Activated CD4-positive, alpha-beta T cell treated with anti-CD3 and anti-CD28 coated beads, Interleukin-2, amount 50 U/mL, for 1 hour (primary cell): Measurements from ENCODE around the gene KCNQ5.

ENCODE experiments used
- DNase-seq: peaks from one replicate; pipeline ENCODE4 v3.0.0-alpha.2; 2020

Gene KCNQ5

DNA sequence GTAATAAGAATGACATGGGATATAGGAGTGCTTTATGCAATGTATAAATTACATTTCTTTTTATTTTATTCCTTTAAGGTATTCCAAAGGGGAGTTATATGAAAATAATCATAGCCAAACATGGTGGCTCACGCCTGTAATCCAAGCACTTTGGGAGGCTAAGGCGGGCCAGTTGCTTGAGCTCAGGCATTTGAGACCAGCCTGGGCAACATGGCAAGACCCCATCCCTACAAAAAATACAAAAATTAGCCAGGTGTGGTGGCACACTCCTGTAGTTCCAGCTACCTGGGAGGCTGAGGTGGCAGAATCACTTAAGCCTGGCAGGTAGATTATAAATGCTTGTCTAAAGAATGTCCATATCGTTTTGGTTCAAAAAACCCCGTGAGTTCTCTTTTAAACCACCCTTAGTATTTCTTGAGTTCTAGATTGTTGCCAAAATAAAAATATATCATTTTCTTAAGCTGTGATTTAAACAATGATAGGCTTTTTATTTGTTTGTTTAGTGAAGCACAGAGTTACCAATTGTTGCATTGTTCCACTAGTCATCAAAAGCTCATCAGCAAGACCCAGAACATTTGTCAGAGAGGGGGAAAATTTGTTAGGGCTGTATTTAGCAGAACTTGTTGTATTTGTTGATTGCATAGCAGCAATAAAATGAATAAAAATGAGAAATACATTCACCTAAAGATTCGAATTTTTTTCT is 457.2 kb downstream of the KCNQ5 start:
- DNase-seq = no peak

DNA sequence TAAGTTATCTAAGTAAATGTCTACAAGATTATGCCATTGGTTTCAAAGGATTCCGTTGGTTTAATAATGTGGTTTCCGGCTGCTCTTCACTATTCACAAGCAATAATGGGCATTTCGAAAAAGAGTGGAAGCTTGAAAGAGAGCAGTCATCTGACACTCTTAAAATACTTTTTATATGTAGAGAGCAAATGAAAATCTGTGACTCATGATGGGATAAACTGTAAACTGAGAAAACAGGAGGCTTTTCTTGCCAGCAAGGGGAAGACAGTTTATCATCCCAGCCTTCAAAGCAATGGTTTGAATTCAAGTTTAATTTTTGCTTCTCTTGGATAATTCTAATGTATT is 457.7 kb downstream of the KCNQ5 start:
- no peak for DNase-seq

DNA sequence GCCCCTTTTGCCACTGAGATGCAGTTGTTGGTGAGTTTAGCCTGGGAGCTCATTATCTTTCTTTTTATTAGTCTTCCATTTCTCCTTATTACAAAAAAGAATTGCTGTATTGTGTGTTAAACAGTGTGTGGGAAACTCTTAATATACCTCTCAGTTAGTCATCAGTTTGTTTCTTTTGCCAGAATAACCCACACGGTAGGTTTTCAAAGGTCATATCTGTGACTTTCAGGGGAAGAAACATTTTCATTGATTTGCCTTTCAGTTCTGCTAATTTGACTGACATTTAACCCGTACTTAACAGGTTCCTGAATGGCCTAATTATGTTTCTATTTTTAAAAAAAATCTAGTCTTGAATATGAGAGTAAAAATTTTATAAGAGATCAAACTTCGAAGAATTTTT is 458.1 kb downstream of the KCNQ5 start:
- DNase-seq = no peak

- DNase-seq = no peak
These were observed 460.1 kb downstream of the KCNQ5 start for GRCh38 chr6:73081955-73082354.

DNA sequence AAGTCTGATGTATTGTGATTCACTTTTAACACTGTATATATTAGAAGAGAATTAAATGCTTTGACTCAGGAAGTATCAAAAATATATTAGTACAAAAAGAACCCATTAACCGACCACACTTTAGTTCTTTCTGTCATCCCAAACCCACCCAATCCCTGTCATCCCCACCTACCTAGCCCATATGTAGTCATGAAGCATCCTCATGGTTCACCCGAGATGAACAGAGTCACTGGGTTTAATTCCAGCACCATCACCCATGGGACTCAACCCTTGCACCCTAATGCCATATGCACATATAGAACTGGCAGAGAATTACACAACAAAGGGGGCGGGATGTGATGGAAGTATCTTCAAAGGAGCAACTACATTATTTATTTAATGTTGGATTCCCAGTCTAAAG is 462.0 kb downstream of the KCNQ5 start:
- DNase-seq = no peak

GRCh38 chr6:73085443-73085871 is 463.6 kb downstream of the KCNQ5 start:
- no peak for DNase-seq

DNA sequence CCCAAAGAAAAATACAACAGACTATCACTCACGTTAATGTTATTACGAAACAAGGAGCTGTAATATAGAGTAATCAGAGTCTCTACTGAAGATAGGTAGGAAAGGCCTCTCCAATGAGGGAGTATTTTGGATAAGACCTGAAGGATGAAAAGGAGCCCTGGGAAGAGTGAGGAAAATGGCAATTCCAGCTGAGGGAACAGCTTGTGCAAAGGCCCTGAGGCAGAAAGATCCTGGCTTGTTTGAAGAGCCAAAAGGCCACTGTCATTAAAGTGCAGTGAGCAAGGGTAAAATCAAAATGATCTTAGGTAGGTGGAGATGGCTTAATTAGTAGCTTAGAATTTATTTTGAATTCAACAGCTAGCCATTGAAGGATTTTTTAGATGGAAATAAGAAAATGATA is 464.9 kb downstream of the KCNQ5 start:
- DNase-seq = no peak

DNA sequence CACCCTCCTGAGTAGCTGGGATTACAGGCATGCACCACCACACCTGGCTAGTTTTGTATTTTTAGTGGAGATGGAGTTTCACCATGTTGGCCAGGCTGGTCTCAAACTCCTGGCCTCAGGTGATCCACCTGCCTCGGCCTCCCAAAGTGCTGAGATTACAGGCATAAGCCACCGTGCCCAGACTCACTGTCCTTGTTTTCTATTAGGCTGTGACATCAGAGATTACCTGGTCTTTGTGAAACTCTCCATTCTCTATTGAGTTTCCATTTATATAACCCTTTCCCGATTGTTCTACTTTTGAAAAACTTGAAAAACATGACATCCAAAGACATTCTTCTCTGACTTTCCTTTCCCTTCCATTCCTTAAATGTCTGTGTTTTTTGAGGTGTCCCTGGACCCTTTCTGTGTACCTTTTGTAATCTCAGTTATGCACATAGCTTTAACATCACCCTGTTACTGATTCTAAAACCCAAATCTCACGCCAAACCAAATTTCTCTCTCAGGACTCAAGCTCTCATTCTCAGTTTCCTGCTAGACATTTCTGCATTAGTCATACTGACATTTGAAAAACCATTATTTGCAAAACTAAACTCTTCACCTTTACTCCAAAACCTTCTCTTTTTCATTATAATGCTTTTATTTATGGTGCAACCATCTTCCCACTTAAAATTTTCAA is 466.4 kb downstream of the KCNQ5 start:
- no peak for DNase-seq

- no peak for DNase-seq
These were observed 483.1 kb downstream of the KCNQ5 start for GRCh38 chr6:73104921-73105320.

- no peak for DNase-seq
These were observed 485.2 kb downstream of the KCNQ5 start for GRCh38 chr6:73107016-73107415.

DNA sequence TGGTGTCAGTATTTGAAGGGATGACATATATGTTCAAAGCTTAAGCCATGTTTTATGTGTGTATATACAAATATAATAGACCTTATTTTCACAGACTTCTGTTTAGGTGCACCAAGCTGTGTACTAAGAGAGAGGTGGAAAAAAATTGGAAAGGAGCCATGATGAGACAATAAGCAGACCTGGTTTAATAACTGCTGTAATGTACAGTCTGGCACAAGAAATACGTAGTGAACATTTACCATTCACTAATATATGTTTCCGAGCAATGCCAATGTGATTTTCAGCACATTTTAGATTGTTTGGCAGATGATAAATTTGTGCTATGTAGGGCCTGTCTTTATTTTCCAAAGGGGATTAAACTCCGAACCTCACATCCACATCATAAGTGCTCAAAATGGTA is 487.1 kb downstream of the KCNQ5 start:
- DNase-seq = no peak

- DNase-seq = no peak
These were observed 487.8 kb downstream of the KCNQ5 start for GRCh38 chr6:73109659-73110058.

DNA sequence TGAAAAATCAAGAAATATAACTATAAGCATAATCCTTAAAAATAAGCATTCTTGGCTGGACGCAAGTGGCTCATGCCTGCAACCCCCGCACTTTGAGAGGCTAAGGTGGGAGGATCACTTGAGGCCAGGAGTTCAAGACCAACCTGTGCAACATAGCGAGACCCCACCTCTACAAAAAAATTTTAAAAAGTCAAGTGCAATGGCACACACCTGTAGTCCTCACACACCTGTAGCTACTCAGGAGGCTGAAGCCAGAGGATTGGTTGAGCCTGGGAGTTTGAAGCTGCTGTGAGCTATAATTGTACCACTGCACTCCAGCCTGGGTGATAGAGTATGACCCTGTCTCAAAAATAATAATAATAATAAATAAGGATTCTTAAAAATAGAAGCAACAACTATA is 494.5 kb downstream of the KCNQ5 start:
- no peak for DNase-seq

DNA sequence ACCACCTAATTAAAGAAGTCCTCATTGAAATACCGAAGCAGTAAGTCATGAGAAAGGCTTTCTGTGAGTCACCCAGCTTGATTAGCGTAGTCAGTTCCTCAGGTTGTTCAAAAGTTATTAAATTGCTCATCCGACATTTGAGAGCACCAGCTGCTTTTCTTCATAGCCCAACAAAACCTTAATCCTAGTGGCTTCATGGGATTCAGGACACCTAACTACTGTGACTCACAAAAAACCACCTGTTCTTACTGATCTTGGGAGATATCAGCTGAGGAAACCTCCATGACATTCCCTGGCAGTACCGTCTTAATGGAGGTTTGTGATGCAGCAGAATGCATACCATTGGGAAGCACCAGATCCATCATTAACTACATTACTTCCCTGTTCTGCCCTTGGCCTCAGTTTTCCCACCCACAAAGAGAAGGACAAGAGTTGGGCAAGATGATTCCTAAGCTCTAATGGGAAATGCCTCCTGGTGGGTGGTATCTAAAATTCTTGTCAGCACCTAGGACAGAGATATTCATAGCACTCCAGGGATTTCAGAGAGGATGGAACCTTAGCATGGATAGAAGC is 499.6 kb downstream of the KCNQ5 start:
- no peak for DNase-seq

DNA sequence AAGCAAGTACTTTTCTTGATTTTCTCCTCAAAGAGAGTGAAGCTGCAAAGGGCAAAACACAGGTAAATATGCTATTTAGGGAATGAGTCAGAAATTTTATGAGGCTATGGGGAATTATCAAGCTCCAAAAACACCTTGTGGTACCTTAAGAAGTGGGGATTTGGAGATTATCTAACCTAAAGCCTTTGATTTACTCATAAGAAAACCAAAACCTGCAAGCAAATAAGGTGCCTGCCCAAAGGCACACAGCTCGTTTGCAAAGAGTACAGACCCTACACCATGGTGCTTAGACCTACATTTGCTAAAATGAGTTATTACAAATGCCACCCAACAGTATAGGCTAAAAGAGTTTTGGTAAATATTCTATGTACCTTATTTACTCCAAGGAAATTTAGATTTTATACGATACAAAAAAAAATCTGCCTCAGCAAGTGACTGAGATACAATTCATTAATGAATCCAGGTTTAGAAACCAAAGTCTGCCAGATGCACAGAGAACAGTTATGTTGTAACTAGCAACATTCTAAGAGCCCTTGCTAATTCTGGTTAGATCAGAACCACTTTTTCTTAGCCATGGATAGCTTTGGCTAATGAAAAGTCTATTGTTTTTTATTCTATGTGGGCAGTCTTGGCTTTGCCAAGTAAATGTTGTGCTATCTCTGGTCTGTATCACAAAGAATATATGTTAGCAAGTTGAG is 501.9 kb downstream of the KCNQ5 start:
- DNase-seq = no peak

- peak; percentile 82 for DNase-seq
These were observed 508.0 kb downstream of the KCNQ5 start for GRCh38 chr6:73129653-73130443.

- DNase-seq = no peak
These were observed 509.8 kb downstream of the KCNQ5 start for GRCh38 chr6:73131706-73132105.

DNA sequence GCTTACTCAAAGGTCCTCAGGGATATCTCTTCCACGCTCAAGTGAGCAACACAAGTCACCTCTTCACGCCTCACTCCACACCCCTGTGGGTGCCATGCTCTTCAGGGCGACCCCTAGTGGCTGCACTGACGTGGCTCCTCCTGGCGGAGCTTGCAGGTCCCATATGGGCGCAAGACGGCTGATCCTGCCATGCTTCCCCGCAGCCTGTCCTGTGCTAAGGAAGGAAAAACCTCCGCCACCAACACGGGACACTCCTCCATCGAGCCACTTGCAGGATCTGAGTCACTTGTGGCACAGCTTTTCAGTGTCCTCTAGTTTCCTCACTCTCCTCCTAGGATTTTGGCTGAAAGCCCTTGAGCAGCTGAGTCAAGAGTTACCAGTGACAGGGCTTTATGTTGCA is 512.7 kb downstream of the KCNQ5 start:
- no peak for DNase-seq

DNA sequence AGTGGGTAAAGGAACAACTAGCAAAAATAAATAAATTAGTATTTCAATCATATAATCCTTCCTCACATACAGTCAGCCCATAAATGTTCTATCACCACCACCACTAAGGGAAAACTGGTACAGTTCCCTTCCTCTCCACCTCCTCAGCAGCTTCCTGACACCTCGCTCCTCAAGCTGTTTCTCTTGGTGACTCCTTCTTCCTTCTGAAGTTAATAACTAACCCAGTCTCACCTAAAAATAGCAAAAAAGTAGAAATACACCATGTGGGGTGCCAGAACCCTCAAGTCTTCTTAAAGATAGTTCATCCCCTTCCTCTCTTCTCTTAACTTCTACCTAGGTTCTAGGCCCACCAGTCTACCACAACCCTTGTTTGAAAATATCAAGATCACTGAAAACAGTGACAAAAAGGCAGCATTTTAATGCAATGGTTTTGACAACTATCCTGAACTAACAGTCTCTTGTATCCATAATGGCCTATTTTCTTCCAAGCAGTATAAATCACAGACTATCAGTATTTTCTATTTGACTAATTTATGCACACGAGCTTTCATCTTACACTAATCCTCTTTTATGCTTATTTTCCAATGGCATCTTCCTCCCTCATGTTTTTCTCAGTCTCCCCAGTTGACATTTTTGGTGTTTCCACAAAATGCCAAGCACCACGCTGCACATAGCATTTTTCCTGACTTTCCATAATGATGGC is 518.0 kb downstream of the KCNQ5 start:
- no peak for DNase-seq

- no peak for DNase-seq
These were observed 521.7 kb downstream of the KCNQ5 start for GRCh38 chr6:73143551-73143950.

GRCh38 chr6:73144516-73144915 is 522.7 kb downstream of the KCNQ5 start:
- no peak for DNase-seq

DNA sequence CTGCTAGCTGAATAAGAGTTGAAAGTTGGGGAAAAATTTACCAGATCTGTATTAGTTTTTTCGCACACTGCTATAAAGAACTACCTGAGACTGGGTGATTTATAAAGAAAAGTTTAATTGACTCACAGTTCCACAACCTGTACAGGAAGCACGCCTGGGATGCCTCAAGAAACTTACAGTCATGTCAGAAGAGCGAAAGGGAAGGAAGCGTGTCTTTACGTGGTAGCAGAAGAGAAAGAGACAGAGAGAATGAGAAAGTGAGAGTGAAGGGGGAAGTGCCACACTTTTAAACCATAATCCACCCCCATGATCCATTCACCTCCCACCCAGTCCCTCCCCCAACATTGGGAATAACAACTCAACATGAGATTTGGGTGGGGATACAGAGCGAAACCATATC is 523.8 kb downstream of the KCNQ5 start:
- no peak for DNase-seq

DNA sequence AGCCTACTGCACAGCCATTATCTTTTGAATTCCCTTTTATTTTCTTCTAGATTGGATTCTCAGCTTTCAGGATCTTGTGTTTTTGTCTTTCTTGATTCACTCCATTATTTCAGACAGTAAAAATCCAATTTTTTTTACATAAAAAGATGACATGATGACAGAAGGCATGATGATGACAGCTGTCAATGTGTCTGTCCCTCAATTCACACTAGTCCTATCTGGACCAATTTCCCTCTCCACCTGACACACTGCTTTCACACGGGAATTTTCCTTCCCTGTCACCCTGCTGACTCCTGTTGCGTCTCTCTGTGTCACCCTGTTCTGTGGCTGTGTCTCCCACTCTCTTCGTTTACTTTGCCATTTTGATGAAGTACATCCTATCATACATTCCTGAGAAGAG is 529.9 kb downstream of the KCNQ5 start:
- no peak for DNase-seq
